ENCODE measurements around the gene SPEN.

GRCh38 chr1:15950302-15950701 lies 102.8 kb downstream of the SPEN start:
- TF ChIP-seq TAF1 (IDR thresholded peaks at IDR 0.05; ENCODE audit: borderline replicate concordance, insufficient read depth, low read length) = no peak
- TF ChIP-seq SIN3A (IDR thresholded peaks at IDR 0.05; ENCODE audit: borderline replicate concordance, insufficient read depth, low read length) = no peak
- TF ChIP-seq, protein P1, sequence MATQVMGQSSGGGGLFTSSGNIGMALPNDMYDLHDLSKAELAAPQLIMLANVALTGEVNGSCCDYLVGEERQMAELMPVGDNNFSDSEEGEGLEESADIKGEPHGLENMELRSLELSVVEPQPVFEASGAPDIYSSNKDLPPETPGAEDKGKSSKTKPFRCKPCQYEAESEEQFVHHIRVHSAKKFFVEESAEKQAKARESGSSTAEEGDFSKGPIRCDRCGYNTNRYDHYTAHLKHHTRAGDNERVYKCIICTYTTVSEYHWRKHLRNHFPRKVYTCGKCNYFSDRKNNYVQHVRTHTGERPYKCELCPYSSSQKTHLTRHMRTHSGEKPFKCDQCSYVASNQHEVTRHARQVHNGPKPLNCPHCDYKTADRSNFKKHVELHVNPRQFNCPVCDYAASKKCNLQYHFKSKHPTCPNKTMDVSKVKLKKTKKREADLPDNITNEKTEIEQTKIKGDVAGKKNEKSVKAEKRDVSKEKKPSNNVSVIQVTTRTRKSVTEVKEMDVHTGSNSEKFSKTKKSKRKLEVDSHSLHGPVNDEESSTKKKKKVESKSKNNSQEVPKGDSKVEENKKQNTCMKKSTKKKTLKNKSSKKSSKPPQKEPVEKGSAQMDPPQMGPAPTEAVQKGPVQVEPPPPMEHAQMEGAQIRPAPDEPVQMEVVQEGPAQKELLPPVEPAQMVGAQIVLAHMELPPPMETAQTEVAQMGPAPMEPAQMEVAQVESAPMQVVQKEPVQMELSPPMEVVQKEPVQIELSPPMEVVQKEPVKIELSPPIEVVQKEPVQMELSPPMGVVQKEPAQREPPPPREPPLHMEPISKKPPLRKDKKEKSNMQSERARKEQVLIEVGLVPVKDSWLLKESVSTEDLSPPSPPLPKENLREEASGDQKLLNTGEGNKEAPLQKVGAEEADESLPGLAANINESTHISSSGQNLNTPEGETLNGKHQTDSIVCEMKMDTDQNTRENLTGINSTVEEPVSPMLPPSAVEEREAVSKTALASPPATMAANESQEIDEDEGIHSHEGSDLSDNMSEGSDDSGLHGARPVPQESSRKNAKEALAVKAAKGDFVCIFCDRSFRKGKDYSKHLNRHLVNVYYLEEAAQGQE (IDR thresholded peaks at IDR 0.05; ENCODE audit: insufficient read depth in 1 of 2, low read depth in 2 of 2, low read length in 2 of 2) = no peak
- no peak for TF ChIP-seq POLR2AphosphoS5 (IDR thresholded peaks at IDR 0.05; ENCODE audit: low read depth, low read length)
- TF ChIP-seq FOXP2 (optimal IDR thresholded peaks at IDR 0.05; ENCODE audit: borderline replicate concordance, extremely low read depth, extremely low read length, insufficient read depth) = no peak

All from PFSK-1 (cell line).